ENCODE results near the gene MED12L. TPM values are rescaled to one million over a fixed set of nuclear protein-coding genes. Genes with fewer than 3 reads are reported as not detected.

MED12L gene
- polyA plus RNA-seq, 1 of the 3 experiments (the other 2 are of a cell fraction), result 0.03 TPM

GRCh38 chr3:151386056-151386455 is 300.6 kb downstream of the MED12L start:
- no peak overlapping the region for H3K4me3 ChIP-seq (ENCODE audit: low read depth in 2 of 2, low read length in 1 of 2)

GRCh38 chr3:151387432-151387831 is 302.0 kb downstream of the MED12L start:
- Histone ChIP-seq H3K9me3 (no peaks in the 10 kb centered on the region), H3F3A (replicated peaks; ENCODE audit: insufficient read depth) (no peaks in the 10 kb centered on the region), H3K4me2 (no peak overlapping the region), H4K20me1 (ENCODE audit: insufficient read depth) (no peaks in the 10 kb centered on the region), H3K9me2 (no peaks in the 10 kb centered on the region; the same call in 1 of the 2 replicates), H3K79me2 (ENCODE audit: insufficient read depth) (no peaks in the 10 kb centered on the region), H3K36me3 (replicated peaks in 1 of 2; ENCODE audit: control insufficient read depth in 1 of 2, insufficient read depth in 2 of 2, low read length in 1 of 2) (no peaks in the 10 kb centered on the region), H2AFZ (ENCODE audit: low read depth) (no peak overlapping the region), H3K27ac (ENCODE audit: low read depth in 2 of 2, low read length in 1 of 2) (no peak overlapping the region), H3K4me1 (ENCODE audit: control insufficient read depth in 1 of 2, insufficient read depth in 2 of 2, low read depth in 1 of 2, low read length in 1 of 2) (peaks cover 0 to 5% of the 10 kb centered on the region in 2 experiments; a peak in 2 of 4 replicates), H3K4me3 (ENCODE audit: low read depth in 2 of 2, low read length in 1 of 2) (no peak overlapping the region), H3K27me3 (ENCODE audit: insufficient read depth) (no peaks in the 10 kb centered on the region; the same call in 1 of the 2 replicates), H3K9ac (no peak overlapping the region)
- ChIA-PET POLR2A (no interaction called here), CTCF (interaction anchor here (1.0 to 1.5 kb wide), 2 partner anchors 9 to 61 kb away, joined by 3 to 5 read pairs; no protein-coding TSS in a partner anchor)
- no peak for TF ChIP-seq MAX (IDR thresholded peaks at IDR 0.05; ENCODE audit: low read depth)
- no peak for TF ChIP-seq TAF1 (IDR thresholded peaks at IDR 0.05; ENCODE audit: borderline replicate concordance, low read depth, low read length)
- no peak for DNase-seq
- 68% methylated on average over 5 of the region's 5 CpGs for WGBS (ENCODE audit: low lambda C conversion rate)

More at GRCh38 chr3:151386056-151386455, 300.6 kb downstream of the MED12L start:
- no peaks in the 10 kb centered on the region for H3K9me3 ChIP-seq
- no peak overlapping the region for H3K9ac ChIP-seq
- H3K4me1 ChIP-seq (ENCODE audit: control insufficient read depth in 1 of 2, insufficient read depth in 2 of 2, low read depth in 1 of 2, low read length in 1 of 2), result peaks cover 0 to 5% of the 10 kb centered on the region in 2 experiments; a peak in 2 of 4 replicates
- H3K9me2 ChIP-seq, result no peaks in the 10 kb centered on the region; the same call in 1 of the 2 replicates
- no peak overlapping the region for H3K27ac ChIP-seq (ENCODE audit: low read depth in 2 of 2, low read length in 1 of 2)
- no peak for DNase-seq
- no peaks in the 10 kb centered on the region for H4K20me1 ChIP-seq (ENCODE audit: insufficient read depth)
- no peaks in the 10 kb centered on the region for H3K79me2 ChIP-seq (ENCODE audit: insufficient read depth)
- no peaks in the 10 kb centered on the region for H3F3A ChIP-seq (replicated peaks; ENCODE audit: insufficient read depth)
- POLR2A ChIA-PET, result no interaction called here
- CTCF ChIA-PET, result no interaction called here
- TF ChIP-seq NRF1 (IDR thresholded peaks at IDR 0.05; ENCODE audit: low read depth, low read length), result no peak
- TF ChIP-seq CHD2 (IDR thresholded peaks at IDR 0.05; ENCODE audit: low read length, partially characterized antibody), result no peak
- no peak for TF ChIP-seq MEF2A (IDR thresholded peaks at IDR 0.05; ENCODE audit: borderline replicate concordance, low read depth)
- TF ChIP-seq ELF1 (IDR thresholded peaks at IDR 0.05), result no peak
- no peak for TF ChIP-seq FOXM1 (IDR thresholded peaks at IDR 0.05; ENCODE audit: low read depth)
- TF ChIP-seq EZH2phosphoT487 (IDR thresholded peaks at IDR 0.05; ENCODE audit: borderline replicate concordance, low read depth), result no peak
- no peak for TF ChIP-seq IRF3 (IDR thresholded peaks at IDR 0.05; ENCODE audit: low read depth, low read length)
- TF ChIP-seq FOSL2 (IDR thresholded peaks at IDR 0.05; ENCODE audit: borderline replicate concordance, low read depth), result no peak
- H3K36me3 ChIP-seq (replicated peaks in 1 of 2; ENCODE audit: control insufficient read depth in 1 of 2, insufficient read depth in 2 of 2, low read length in 1 of 2), result no peaks in the 10 kb centered on the region
- 89% methylated on average over 4 of the region's 4 CpGs for WGBS (ENCODE audit: low lambda C conversion rate)
- no peaks in the 10 kb centered on the region; the same call in 1 of the 2 replicates for H3K27me3 ChIP-seq (ENCODE audit: insufficient read depth)
- H3K4me2 ChIP-seq, result no peak overlapping the region
- H2AFZ ChIP-seq (ENCODE audit: low read depth), result no peak overlapping the region

- H3K27me3 ChIP-seq (ENCODE audit: insufficient read depth), result no peaks in the 10 kb centered on the region; the same call in 1 of the 2 replicates
- DNase-seq, result no peak
- H3K4me2 ChIP-seq, result no peak overlapping the region
- TF ChIP-seq SIN3A (IDR thresholded peaks at IDR 0.05; ENCODE audit: borderline replicate concordance, low read depth, low read length) (no peak), CTCF (IDR thresholded peaks at IDR 0.05) (no peak), TCF12 (IDR thresholded peaks at IDR 0.05) (no peak), RXRA (IDR thresholded peaks at IDR 0.05; ENCODE audit: borderline replicate concordance, low read depth) (no peak), YY1 (IDR thresholded peaks at IDR 0.05; ENCODE audit: low read depth) (no peak), MXI1 (IDR thresholded peaks at IDR 0.05; ENCODE audit: low read depth, low read length) (no peak), MAX (IDR thresholded peaks at IDR 0.05; ENCODE audit: low read depth) (no peak)
- H3K27ac ChIP-seq (ENCODE audit: low read depth in 2 of 2, low read length in 1 of 2), result no peak overlapping the region
- peaks cover 0 to 5% of the 10 kb centered on the region in 2 experiments; a peak in 2 of 4 replicates for H3K4me1 ChIP-seq (ENCODE audit: control insufficient read depth in 1 of 2, insufficient read depth in 2 of 2, low read depth in 1 of 2, low read length in 1 of 2)
- no peaks in the 10 kb centered on the region for H4K20me1 ChIP-seq (ENCODE audit: insufficient read depth)
- POLR2A ChIA-PET, result no interaction called here
- no peaks in the 10 kb centered on the region for H3K79me2 ChIP-seq (ENCODE audit: insufficient read depth)
- no peak overlapping the region for H2AFZ ChIP-seq (ENCODE audit: low read depth)
- 65% methylated on average over 9 of the region's 9 CpGs for WGBS (ENCODE audit: low lambda C conversion rate)
- no peaks in the 10 kb centered on the region for H3F3A ChIP-seq (replicated peaks; ENCODE audit: insufficient read depth)
- no peaks in the 10 kb centered on the region; the same call in 1 of the 2 replicates for H3K9me2 ChIP-seq
- no peak overlapping the region for H3K4me3 ChIP-seq (ENCODE audit: low read depth in 2 of 2, low read length in 1 of 2)
- CTCF ChIA-PET, result interaction anchor here (1.0 to 1.5 kb wide), 2 partner anchors 9 to 61 kb away, joined by 3 to 5 read pairs; no protein-coding TSS in a partner anchor
- H3K36me3 ChIP-seq (replicated peaks in 1 of 2; ENCODE audit: control insufficient read depth in 1 of 2, insufficient read depth in 2 of 2, low read length in 1 of 2), result no peaks in the 10 kb centered on the region
- H3K9me3 ChIP-seq, result no peaks in the 10 kb centered on the region
- no peak overlapping the region for H3K9ac ChIP-seq
These were observed 302.4 kb downstream of the MED12L start for GRCh38 chr3:151387842-151388241.

Data from SK-N-SH (cell line).